Pancreas (tissue), 10 donors: Measurements from ENCODE around the gene EDIL3. TPM values are rescaled to one million over a fixed set of nuclear protein-coding genes. Genes with fewer than 3 reads are reported as not detected.
A peak's percentile ranks its signal among the peaks of the same experiment; 100 is the strongest.

Experiments
- ATAC-seq, 4 donors: fragments of 200-7000 bp; cut with Tn5 transposase; one replicate each; pipeline versions ENCODE4 v1.8.0 to v1.9.1; 2020; ENCODE audit warnings: mild to moderate bottlenecking in 4 of 4, moderate library complexity in 4 of 4
- DNase-seq, 6 donors: peaks; one replicate each; pipeline ENCODE4 v3.0.0-alpha.2; 2020
- FAIRE-seq: peaks from 2 replicates; lab custom pipeline; 2012; peaks lifted over from hg19 to GRCh38; lab: Jason Lieb, UNC
- H3K27ac ChIP-seq, 4 donors: fragments of 200-600 bp; sonication (generic); 1 replicate in 3 of 4; 2 replicates in 1 of 4; pipeline versions ENCODE4 v1.5.0 to v1.8.0; 2020
- H3K27me3 ChIP-seq, 4 donors: fragments of 200-600 bp; one replicate each; pipeline ENCODE4 v1.8.0; 2021
- H3K36me3 ChIP-seq, 3 donors: fragments of 200-600 bp; sonication (generic) in 1 of 3; one replicate each; pipeline versions ENCODE4 v1.5.0 to v1.8.0; 2020 to 2021
- H3K4me1 ChIP-seq, 3 donors: fragments of 200-600 bp; one replicate each; pipeline ENCODE4 v1.8.0; 2021
- H3K4me3 ChIP-seq, 4 donors: fragments of 200-600 bp; sonication (generic) in 2 of 4; one replicate each; pipeline versions ENCODE4 v1.5.0 to v1.8.0; 2020 to 2021
- H3K9me3 ChIP-seq, 4 donors: fragments of 200-600 bp; one replicate each; pipeline ENCODE4 v1.8.0; 2021
- CTCF ChIP-seq, 4 donors: fragments of 200-600 bp; sonication (generic) in 3 of 4; IDR thresholded peaks; one replicate each; pipeline versions ENCODE4 v1.5.0 to v1.8.0; 2021; ENCODE audit warnings: antibody characterized with exemption in 4 of 4
- WGBS, 2 donors: extraction: QIAGEN DNeasy Blood & Tissue Kit; methylation state at CpG; one replicate each; pipeline ENCODE4 v1.1.7; 2013; 5-methylcytosine and 5-hydroxymethylcytosine counted together
- intact Hi-C, 3 donors: fragments of 100-400 bp; cut with DNase I; formaldehyde crosslinking; loops; one replicate each; pipeline versions ENCODE4 v1.11.1 to v1.14.2; 2022
- polyA plus RNA-seq, 2 donors: library from polyadenylated mRNA; stranded (reverse); fragments of 200-250 nt; gene quantifications; one replicate each; pipeline ENCODE4 v1.2.3, GENCODE V29; 2013
- total RNA-seq, 6 donors: library from RNA; stranded (reverse); fragmentation: NEBNext Ultra II Directional in 4 of 6; extraction: Animal tissue kit (Norgen Biotek cat#: 25700) in 4 of 6; gene quantifications; one replicate each; pipeline versions ENCODE4 v1.2.1 to v1.2.4, GENCODE V29; 2021 to 2023
- donor health status: healthy with polysubstance abuse.
- donor health status: DM: no; HTN: no; CAD: no; lungs with moderate emphysema.
- donor health status: DM: no; HTN: no; CAD: no.
- donor health status: control.
- donor health status: control.
- donor health status: Bipolar disorder and iron deficiency.
- donor health status: DM: yes; HTN: yes; CAD: no.
- donor health status: DM: no; HTN: no; CAD: no.
- donor health status: DM: no; HTN: no; CAD: no.
- donor health status: DM: yes; HTN: yes; CAD: no.

Gene EDIL3
- total and polyA plus RNA-seq, 8 donors: 0.63 to 9.7 (median 1.7) TPM

GRCh38 chr5:84383296-84383815 is 1.3 kb downstream of the EDIL3 start:
- Histone ChIP-seq H3K9me3 (no peaks in the 10 kb centered on the region), H3K4me3 (peak overlapping the region in 1 of 4 donors; percentile 40), H3K4me1 (peaks cover 0 to 3% (median 0%) of the 10 kb centered on the region in 3 donors), H3K27ac (no peak overlapping the region), H3K36me3 (no peaks in the 10 kb centered on the region), H3K27me3 (peaks cover 0 to 24% (median 6%) of the 10 kb centered on the region in 4 donors)
- intact Hi-C loops: no loop called here
- TF ChIP-seq CTCF (IDR thresholded peaks at IDR 0.05): no peak
- FAIRE-seq: no peak
- peak in 2 of 4 donors; percentile 1 to 13 for ATAC-seq
- 1 to 5% methylated on average over 26 of the region's 26 CpGs for WGBS, 2 donors
- DNase-seq: no peak

- intact Hi-C loops: no loop called here
- H3K9me3 ChIP-seq: no peaks in the 10 kb centered on the region
- DNase-seq: peak in 4 of 6 donors; percentile 10 to 66 (median 36)
- peaks cover 0 to 3% (median 0%) of the 10 kb centered on the region in 3 donors for H3K4me1 ChIP-seq
- peak overlapping the region in 3 of 4 donors; percentile 2 to 40 (median 11) for H3K4me3 ChIP-seq
- TF ChIP-seq CTCF (IDR thresholded peaks at IDR 0.05): no peak
- WGBS, 2 donors: 2% methylated on average over 44 to 45 of the region's 45 CpGs
- no peak for FAIRE-seq
- no peaks in the 10 kb centered on the region for H3K36me3 ChIP-seq
- H3K27me3 ChIP-seq: peaks cover 0 to 24% (median 6%) of the 10 kb centered on the region in 4 donors
- peak; percentile 43 to 70 (median 66) for ATAC-seq
- peak overlapping the region in 1 of 4 donors; percentile 29 for H3K27ac ChIP-seq
These were observed 2.1 kb downstream of the EDIL3 start for GRCh38 chr5:84382363-84383295.

- intact Hi-C loops: no loop called here
- H3K27me3 ChIP-seq: peaks cover 0 to 24% (median 6%) of the 10 kb centered on the region in 4 donors
- ATAC-seq: peak in 2 of 4 donors; percentile 4 to 31
These were observed 2.9 kb downstream of the EDIL3 start for GRCh38 chr5:84381502-84382362.

GRCh38 chr5:84379749-84380148 is 4.9 kb downstream of the EDIL3 start:
- no peak for ATAC-seq
- no peak for DNase-seq
- Histone ChIP-seq H3K36me3 (no peaks in the 10 kb centered on the region), H3K27ac (no peak overlapping the region), H3K9me3 (no peaks in the 10 kb centered on the region), H3K4me1 (peaks cover 0 to 3% (median 0%) of the 10 kb centered on the region in 3 donors), H3K4me3 (no peak overlapping the region), H3K27me3 (peaks cover 0 to 16% (median 6%) of the 10 kb centered on the region in 4 donors)
- FAIRE-seq: no peak
- intact Hi-C loops: no loop called here
- WGBS, 2 donors: 41 to 54% methylated on average over 2 of the region's 2 CpGs
- no peak for TF ChIP-seq CTCF (IDR thresholded peaks at IDR 0.05)

More at GRCh38 chr5:84381502-84382362, 2.9 kb downstream of the EDIL3 start:
- Histone ChIP-seq H3K4me1 (peaks cover 0 to 3% (median 0%) of the 10 kb centered on the region in 3 donors), H3K4me3 (peak overlapping the region in 2 of 4 donors; percentile 11 to 40), H3K9me3 (no peaks in the 10 kb centered on the region), H3K27ac (peak overlapping the region in 1 of 4 donors; percentile 29), H3K36me3 (no peaks in the 10 kb centered on the region)
- DNase-seq (no peak), FAIRE-seq (no peak)
- no peak for TF ChIP-seq CTCF (IDR thresholded peaks at IDR 0.05)
- 5 to 7% methylated on average over 14 of the region's 14 CpGs for WGBS, 2 donors
